ENCODE results near the gene DPYSL3.
"Not testable (repeated sequence)": the region's sequence is repeated elsewhere in the genome, so short reads cannot be mapped to it uniquely, and the experiment has no call there.

The DPYSL3 gene

DNA sequence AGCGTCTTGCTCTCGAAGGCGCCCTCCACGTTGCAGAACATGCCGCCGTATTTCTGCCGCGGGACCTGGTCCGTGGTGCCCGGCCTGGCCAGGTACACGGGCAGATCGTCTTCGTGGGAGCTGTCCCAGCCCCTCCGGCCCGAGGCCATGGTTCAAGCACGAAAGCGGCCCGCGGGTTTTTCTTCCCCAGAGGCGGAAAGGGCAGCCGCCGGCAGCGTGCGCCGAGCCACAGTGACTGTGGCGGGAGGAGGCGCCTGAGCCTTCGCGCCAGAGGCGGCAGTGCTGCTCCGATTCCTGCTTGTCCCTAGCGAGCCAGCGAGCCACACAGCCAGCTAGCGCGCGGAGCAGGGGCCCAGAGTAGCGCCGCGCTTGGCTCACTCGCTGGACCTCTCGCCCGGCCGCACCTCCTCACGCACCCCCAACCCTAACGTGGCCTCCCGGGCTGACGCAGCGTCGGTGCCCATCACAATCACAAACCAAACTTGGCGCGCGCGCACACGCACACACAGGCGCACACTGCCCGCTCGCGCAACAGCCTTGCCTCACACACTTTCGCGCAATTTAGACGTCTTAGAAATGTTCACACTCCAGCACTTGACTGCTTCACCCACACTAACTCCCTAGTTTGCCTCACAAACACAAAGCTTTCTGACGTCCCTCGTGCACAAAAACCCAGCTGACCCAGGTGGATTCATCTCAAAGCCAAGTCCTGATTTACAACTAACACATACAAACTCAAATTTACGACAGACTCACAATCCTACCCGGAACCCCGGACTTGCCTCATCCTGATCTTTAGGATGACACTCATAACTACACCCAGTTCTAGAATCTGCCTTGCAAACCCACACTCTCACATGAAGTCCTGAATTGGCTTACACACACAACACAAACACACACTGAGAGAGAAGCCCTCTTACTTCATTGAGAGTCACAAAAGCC, at the start of gene DPYSL3:
Gene DPYSL3 (minus strand): TSS at position 359 of the 942 bp plus-strand sequence. CDS start 210 bp downstream, at position 149.
- no peak for FAIRE-seq

DNA sequence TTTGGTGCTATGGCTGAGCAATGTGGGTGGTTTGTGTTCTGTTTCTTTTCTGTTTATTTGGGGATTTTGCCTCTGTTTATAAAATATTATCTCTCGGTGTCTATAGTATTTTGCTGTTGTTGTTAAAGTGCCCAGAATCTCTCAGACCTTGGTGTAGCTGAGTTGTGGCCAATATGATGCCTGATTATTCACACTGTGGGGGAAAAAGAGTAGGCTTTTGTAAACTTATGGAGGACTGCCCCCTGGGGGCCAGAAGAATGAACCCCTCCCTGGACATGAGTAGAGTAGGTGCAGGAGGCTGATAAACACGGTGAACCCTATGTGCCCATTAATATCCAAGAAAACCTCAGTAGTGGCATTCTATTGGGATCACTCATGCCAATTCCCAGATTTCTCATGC, 49.0 kb upstream of the DPYSL3 start:
- FAIRE-seq: peak; percentile 60

- FAIRE-seq: no peak
Measured at GRCh38 chr5:147557876-147558745, 48.2 kb upstream of the DPYSL3 start.

DNA sequence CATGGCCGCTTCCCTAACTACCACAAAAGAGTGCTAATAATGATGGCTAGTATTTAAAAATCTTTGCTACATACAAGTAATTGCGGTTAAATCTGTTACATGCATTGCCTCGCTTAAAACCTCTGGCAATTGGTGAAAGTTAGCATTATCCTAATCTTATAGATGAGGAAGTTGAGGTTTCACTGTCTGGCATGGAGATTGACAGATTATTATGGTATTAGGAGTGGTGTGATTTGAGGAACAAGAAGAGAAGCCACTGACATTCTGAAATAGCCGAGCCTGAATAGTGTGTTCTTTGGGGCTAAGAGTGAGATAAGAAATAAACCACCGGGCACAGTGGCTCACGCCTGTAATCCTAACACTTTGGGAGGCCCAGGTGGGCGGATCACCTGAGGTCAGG, 45.3 kb upstream of the DPYSL3 start:
- FAIRE-seq: no peak

GRCh38 chr5:147554261-147554817, 44.5 kb upstream of the DPYSL3 start:
- peak; percentile 81 for FAIRE-seq

- not testable (repeated sequence) for FAIRE-seq
Measured at GRCh38 chr5:147553817-147554216, 43.9 kb upstream of the DPYSL3 start.

DNA sequence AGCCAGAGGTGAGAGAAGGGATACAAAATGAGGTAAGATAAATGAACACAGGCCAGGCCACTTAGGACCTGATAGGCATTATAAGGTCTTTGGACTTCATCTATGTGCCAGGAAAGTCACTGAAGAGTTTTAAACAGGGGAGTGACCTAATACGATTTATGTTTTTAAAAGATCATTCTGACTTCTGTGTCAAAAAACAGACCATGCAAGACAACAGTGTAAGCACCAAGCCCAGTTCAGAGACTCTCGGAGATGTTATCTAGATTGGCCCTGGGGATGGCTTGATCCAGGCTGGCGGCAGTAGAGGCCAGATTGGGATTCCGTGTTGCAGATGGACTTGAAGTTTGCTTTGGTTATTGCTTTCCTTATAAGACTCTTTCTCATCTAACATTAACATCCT, 43.0 kb upstream of the DPYSL3 start:
- no peak for FAIRE-seq

- FAIRE-seq: no peak
Measured at GRCh38 chr5:147551677-147552076, 41.8 kb upstream of the DPYSL3 start.

- no peak for FAIRE-seq
Measured at GRCh38 chr5:147547730-147548129, 37.9 kb upstream of the DPYSL3 start.

DNA sequence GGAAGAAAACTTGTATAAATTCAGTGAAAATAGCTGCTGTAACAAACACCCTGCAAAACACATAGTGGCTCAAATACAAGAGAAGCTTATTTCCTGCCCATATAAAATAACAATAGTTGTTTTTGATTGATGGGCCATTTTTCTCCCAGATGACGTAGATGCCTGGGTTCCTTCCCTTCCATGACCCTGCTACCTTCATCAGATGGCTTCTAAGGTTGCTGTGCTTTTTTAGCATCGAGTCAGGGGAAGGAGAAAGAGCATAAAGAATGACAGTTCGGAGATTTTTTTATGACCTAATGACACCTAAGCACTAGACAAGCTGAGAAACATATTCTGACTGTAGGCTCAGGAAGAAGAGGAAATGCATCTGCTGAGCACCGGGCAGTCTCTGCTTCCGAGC, 34.7 kb upstream of the DPYSL3 start:
- FAIRE-seq: no peak

- no peak for FAIRE-seq
Measured at GRCh38 chr5:147539053-147539452, 29.2 kb upstream of the DPYSL3 start.

- no peak for FAIRE-seq
Measured at GRCh38 chr5:147538236-147538635, 28.4 kb upstream of the DPYSL3 start.

- FAIRE-seq: peak; percentile 48
Measured at GRCh38 chr5:147534172-147534951, 24.5 kb upstream of the DPYSL3 start.

- no peak for FAIRE-seq
Measured at GRCh38 chr5:147532156-147532555, 22.3 kb upstream of the DPYSL3 start.

DNA sequence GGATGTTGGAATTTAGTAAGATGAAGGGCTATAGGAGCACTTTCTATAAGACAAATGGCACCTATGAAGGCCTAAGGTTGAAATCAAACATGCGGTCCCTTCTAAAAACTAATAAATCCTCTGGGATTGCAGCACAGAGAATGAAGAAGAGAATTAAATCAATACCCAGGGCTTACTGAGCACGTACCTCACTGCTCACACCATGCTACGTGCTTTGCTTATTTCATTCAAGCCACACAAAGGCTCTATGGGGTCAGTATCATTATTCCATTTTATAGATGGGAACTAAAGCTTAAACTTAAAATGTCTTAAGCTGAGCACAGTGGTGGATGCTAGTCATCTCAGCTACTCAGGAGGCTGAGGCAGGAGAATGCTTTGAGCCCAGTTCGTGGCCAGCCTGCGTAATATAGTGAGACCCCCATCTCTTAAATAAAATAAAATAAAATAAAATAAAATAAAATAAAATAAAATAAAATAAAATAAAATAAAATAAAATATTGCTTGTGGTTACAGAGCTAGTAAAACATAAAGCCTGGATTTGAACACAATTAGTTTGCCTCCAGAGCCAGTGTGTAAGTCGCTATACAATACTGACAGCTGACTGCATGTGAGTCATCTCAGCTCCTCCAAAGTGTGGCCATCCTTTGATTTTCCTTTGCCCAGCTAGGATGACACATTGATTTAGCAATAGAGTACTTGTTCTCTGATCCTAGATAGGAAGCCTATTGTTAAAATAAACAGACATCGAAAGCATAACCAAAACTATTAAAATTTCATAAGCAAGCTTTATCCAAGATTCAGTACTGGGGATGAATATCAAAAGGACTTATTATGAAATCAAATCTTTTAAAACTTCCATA, 20.9 kb upstream of the DPYSL3 start:
- FAIRE-seq: no peak

DNA sequence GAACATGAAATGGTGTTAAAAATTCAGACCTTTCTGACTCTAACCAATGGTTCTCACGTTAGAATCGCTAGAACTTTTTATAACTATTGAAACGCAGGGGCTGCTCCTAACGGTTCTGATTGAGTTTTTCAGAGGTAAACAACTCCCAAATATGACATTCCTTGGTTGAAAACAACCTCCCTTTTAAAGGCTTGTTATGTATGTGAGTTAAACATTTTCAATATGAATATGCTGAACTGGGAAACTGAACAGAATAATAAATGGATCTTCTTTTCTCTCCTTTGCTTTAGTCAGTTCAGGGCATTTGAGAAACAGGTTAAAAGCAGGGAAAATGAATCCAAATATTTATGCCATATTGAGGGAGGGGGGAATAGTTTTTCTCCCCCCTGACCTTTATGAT, 13.2 kb upstream of the DPYSL3 start:
- no peak for FAIRE-seq

DNA sequence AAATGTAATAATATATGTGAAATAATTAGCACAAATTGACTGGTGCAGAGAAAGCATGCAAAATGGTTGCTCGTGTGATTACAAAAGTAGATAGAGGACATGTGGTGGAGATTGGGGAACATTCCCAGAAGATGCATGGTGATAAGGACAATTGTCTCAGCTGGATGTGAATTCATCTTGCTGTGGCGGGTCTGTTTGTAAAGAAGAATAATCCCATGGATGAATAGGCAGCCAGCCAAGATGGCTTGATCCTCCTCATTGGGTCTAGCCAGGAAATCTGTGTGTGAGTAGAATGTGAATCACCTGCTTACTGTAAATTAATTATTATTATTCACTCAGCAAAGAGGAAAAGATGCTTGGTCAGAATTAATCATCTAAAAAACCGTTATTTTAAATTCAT, 12.6 kb upstream of the DPYSL3 start:
- no peak for FAIRE-seq

- FAIRE-seq: no peak
Measured at GRCh38 chr5:147520450-147520849, 10.6 kb upstream of the DPYSL3 start.

GRCh38 chr5:147519380-147519779, 9.5 kb upstream of the DPYSL3 start:
- FAIRE-seq: no peak

GRCh38 chr5:147517383-147517782, 7.5 kb upstream of the DPYSL3 start:
- no peak for FAIRE-seq

GRCh38 chr5:147515269-147515668, 5.4 kb upstream of the DPYSL3 start:
- no peak for FAIRE-seq
